DOHH2 (cell line): ENCODE results near the gene GPRC5D.

Experiments used
- CTCF ChIP-seq: fragments of 200-600 bp; sonication (generic); IDR thresholded peaks from one replicate; pipeline ENCODE4 v1.5.1; 2014; ENCODE audit warnings: antibody characterized with exemption, mild to moderate bottlenecking, low read depth, low read length; ENCODE audit not compliant: poor library complexity, severe bottlenecking
- EZH2phosphoT487 ChIP-seq: fragments of 200-600 bp; sonication (generic); IDR thresholded peaks from 2 replicates; pipeline ENCODE4 v1.6.1; 2017; ENCODE audit warnings: borderline replicate concordance, mild to moderate bottlenecking, antibody characterized with exemption, low read length, moderate library complexity, mixed read lengths

- TF ChIP-seq EZH2phosphoT487 (no peak), CTCF (peak; percentile 55)
Observed at GRCh38 chr12:12983420-12984035, 31.6 kb upstream of the GPRC5D start.
